NCI-H187 treated with DMSO at 0.1 percent for 48 hours (cell line): ENCODE results near the gene C20orf204.

Experiments used
- DNase-seq: peaks from one replicate; lab custom pipeline; 2025; lab: John Stamatoyannopoulos, UW

Gene C20orf204

DNA sequence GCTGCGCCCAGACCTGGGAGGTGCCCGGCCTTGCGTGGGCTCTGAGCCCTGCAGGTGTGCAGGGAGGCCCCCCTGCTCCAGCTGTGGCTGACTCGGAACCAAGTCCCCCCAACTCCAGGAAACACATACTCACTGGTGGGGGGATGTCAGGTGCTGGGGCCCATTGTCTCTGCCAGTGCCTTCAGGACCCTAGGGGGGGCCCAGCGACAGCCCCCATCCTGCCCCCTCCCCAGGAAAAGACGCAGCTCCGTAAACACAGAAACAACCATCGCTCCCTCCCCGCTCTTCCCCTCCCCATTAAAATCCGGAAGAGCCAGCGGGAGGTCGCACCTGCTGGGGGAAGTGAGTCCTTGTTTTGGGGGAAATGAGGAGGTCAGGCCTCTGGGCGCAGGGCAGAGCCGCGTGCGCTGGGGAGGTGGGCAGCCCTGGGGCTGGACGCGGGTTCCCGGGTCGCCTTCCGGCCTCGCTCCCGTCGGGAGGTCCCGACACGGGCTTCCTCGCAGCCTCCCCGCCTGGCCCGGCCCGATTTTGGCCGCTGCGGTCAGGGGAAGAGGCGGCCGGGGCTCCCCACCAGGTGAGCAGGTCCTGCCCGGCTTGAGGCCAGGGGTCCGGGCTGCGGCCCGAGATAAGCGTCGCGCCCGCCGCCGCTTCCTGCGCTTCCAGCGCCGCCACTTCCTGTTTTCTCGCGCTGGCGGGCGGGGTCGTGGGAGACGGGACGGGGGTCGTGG lies 6.2 kb downstream of the C20orf204 start:
- no peak for DNase-seq

DNA sequence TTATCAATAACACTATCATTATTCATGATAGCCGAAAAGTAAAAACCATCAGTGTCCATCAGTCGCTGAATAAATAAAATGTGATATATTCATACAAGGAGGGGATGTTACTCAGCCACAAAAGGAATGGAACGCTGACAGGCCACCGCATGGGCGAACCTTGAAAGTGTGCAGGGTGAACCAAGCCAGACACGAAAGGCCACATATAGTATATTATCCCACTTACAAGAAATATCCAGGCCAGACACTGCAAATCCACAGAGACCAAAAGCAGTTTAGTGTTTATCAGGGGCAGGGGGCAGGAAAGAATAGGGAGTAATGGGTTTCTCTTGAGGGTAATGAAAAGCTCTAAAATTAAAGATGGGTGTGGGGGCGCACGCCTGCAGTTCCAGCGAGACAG lies 7.8 kb downstream of the C20orf204 start:
- DNase-seq, result no peak

DNA sequence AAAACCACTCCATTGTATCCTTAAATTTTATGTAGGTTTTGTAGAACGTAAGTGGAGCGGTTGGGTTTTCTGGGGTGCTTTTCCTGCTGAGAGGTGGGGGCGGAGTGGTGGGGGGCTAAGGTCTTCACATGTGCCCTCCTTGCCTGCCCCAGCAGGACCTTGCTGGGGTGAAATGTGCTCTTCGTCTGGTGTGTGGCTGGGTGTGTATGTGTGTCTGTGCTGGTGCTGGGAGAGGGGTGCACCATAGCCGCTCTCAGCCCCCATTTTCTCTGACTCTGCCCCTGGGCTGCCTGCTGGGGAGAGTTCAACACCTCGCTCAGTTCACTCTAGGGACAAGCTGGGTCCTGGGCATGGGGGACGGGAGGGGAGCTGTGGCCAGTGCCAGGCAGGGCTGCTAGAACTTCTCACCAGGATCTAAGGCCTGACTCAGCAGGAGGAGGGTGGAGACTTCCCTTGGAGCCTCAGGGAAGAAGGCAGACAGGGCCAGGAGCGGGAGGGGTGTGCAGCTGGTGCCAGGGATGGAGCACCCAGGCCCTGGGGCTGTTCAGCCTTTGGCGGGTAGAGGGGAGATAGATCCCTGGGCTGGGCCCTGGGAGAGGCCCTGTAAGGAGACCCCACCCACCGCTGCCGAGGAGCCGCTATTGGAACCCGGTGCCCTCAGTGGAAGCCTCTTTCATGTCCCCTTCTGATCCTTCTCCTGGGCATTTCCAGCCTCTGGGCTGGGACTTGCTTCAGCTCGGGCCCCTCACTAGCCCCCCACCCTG lies 8.7 kb downstream of the C20orf204 start:
- DNase-seq, result no peak

DNA sequence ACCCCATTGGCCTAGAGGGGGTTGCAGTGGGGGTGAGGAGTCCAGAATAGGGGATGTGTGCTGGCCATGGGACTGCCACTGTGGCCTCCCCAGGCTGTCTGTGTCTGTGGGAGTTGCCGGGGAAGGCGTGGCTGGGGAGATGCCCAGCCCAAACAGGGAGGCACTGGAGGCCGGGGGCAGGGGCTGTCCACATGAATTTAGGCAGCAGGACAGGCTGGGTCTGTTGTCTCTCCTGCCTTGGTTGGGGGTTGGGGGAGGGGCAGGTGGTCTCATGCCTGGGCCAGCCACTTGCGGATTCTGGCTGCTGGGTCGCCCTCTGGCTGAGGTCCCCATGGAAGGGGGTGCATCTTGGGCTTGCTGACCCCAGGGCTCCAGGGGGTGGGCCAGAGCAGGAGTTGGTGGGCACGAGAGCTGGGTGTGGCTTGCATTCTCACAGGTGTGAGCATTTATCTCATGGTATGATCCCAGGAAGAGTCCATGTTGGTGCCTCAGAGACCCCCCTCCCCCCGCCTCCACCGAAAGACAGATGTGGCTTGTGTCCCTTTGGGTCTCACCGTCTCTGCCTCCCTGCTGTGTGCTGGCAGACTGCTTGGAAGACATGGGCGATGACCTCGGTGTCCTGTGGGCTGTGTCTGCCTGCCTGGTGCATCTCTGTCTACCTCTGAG lies 9.5 kb downstream of the C20orf204 start:
- DNase-seq, result no peak

DNA sequence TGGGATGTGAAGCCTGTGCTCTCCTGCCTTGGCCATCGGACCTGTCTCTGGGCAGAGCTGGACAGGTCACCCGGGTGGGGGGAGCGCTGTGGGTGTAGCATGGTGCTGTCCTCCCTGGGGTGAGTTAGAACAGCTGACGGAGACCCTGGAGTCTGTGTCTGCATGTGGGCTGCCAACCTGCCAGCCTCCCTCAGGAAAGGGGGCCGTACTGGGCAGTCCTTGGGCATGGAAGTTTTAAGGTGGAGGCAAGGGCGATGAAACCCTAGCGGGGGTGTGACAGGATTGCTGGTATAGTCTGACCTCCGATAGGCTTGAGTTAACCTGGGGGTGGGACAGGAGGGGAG lies 11.0 kb downstream of the C20orf204 start:
- no peak for DNase-seq

DNA sequence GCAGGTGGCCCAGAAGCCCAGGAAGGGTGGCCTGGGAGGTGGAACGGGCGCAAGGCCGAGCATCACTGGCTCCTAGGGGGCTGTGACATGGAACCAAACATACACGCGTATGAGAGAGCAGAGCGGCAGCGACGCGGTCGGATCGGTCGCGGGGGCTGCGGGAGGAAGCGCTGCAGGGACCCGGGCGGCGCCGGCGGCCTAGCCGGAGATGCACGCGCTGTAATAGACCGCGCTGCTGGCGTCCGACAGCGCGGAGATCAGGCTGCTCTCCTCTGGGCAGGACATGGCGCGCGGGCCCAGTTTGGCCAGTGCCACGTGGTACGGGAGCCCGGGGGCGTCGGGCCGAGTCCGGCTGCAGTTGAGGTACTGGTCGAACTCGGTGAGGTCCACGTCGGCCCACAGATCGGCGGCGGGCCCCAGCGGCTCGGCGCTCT lies 12.0 kb downstream of the C20orf204 start:
- DNase-seq, result no peak

DNA sequence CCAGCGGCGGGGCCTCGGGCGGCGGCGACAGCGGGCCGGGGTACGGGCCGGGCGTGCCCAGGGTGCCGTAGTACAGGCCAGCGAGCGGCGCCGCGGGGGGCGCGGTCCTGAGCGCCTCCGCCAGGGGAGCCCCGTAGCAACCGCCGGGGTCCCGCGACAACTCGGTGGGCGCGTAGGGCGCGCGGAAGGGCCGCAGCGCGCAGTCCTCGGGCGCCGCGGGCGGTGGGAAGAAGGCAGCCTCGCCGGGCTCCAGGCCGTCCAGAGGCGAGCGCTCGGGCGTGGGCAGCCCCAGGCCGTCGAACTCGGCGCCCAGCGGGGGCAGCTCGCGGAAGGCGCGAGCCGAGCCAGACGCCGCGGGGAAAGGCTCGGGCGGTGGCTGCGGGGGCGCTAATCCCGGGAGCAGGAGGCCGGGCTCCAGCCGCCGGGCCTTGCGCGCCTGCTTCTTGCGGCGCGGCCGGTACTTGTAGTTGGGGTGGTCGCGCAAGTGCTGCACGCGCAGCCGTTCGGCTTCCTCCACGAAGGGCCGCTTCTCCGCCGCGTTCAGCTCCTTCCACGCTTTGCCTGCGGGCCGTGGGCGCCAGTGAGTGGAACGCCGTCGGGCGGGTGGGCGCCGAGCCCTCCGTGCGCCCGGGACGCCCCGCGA lies 12.5 kb downstream of the C20orf204 start:
- no peak for DNase-seq

DNA sequence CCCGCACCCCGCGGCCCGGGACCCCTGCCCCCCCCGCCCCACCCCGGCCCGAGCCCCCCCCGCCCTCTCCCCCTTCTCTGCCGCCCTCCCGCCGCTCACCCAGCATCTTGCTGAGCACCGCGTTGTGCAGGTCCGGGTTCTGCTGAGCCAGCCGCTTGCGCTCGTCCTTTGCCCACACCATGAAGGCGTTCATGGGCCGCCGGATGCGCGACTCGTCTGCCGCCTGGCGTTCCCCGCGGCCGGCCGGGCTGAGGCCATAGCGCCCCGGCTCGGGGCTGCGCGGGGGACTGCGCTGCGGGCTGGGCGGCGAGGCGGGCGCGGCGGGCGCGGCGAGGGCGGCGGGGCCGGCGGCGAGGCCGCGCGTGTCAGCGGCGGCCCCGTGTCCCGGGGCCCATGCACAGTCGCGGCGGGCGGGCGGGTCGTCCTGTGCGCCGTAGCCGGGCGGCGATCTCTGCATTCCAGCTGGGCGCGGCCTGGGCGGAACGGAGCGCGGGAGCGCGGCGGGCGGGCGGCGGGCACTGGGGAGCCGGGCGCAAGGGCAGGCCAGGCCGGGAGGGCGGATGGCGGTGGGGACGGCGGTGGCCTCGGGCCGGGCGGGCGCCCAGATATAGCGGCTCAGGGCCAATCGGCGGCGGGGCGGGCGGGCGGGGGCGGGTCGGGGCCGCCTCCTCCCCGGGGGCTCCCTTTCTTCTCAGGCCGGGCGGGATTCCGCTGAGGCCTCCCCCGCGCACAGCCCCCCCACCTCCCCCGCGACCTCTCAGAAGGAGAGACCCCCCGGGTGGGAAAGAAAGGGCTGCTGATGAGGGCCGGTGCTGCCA lies 13.3 kb downstream of the C20orf204 start, which contains the start of gene SOX18:
Gene SOX18, minus strand, starts transcription at position 580 of the 818 bp plus-strand sequence. Its CDS starts 123 bp downstream, at position 457.
- DNase-seq, result no peak

DNA sequence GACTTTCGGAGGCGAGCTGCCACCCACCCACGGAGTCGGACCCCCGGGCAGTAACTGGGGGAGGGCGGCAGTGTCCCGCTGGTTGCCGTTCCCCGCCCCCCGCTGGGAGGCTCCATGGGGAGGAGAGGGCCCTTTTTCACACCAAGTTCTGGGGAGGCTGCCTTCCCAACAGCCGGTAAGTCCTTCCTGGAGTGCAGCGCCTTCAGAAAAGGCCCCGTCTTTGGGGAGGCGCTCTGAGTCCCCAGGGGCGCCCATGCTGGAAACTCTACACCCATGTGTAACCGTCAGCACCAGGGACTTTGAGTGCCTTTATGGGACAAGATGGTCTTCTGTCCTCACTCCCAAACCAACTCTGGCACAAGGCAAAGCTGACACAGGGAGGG lies 13.9 kb downstream of the C20orf204 start:
- DNase-seq, result no peak

DNA sequence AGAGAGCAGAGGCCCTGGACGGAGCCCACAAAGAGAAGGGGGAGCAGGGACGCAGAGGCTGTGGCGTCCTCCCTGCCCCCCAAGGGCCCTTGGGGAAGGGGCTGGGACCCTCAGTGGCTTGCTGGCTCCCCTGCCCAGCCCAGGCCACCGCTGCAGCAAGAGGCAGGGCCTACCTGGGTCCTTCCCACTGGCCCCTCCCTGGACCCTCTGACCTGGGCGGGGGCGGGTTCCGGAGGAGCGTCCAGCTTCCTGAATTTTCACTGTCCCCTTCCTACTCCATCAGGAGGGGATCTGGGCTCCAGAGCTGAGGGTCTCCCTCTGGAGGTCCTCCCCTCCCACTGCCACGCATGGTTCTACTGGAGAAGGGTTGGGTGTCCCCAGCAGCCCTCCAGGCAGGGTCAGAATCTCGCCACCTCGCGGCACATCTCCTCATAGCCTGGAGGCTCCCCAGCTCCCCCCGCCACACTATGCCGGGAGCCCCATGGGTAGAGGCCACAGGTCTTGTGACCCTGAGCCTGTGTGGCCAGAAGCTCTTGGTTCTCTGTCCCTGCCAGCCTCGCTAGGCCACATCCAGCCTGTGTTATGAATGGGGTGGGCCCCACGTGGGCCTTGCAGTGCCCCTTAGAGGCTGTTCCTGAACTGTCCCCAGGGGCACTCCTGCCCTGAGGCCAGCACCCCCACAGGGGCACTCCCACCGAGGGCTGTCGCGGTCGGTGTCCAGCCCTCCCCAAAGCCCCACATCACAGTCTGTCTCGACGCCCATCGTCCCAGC lies 14.5 kb downstream of the C20orf204 start:
- no peak for DNase-seq

DNA sequence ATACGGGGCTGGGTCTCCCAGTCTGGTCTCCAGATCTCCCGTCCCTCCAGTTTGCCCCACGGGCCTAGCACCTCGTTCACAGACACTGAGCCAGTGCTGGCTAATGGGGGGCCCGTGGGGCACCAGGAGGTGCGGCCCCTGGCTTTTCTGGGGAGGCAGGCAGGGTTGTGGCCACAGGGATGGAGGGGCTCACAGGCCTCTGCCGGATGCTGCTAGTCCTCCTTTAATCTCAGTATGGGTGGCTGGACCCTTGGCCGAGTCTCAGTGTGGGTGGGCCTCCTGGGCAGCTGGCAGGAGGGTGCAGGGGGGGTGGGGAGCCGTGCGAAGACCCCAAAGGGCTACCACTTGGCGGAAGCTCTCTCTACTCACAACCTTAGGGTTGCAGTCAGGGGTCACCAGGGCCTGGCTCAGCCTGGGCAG lies 15.1 kb downstream of the C20orf204 start:
- DNase-seq, result no peak

DNA sequence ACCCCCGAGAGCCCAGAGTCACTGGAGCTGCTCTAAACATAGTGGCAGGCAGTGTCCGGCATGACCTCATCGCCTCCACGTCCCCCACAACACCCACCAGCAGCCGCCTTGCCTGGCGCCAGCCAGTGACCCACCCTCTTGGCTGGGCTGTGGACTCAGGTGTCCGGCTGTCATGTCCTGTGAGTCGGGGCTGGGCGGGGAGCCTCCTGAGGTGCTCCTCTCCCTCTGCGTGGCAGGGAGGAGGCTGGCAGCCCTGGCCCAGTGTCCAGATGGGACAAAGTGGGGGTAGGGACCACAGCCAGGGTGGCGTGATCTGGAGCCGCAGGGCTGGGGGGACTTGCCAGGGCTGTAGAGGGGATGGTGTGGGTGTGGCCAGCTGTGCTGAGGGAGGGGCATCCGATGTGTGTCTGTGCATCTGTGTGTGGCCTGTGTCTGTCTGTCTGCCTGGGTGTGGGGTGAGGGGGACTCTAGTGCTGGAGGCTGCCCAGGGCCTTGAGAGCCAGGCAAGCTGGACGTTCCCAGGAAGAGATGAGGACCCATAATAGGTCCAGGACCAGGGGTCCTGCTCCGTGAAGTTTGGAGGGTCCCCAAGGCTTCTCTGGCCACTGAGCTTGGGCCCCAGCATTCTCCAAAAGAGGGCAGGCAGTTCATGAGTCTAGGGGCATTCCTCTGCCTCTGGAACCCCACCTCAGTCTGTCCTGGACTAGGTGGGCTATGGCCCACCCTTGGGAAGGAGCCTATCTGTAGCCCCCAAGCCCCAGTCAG lies 15.8 kb downstream of the C20orf204 start:
- no peak for DNase-seq

DNA sequence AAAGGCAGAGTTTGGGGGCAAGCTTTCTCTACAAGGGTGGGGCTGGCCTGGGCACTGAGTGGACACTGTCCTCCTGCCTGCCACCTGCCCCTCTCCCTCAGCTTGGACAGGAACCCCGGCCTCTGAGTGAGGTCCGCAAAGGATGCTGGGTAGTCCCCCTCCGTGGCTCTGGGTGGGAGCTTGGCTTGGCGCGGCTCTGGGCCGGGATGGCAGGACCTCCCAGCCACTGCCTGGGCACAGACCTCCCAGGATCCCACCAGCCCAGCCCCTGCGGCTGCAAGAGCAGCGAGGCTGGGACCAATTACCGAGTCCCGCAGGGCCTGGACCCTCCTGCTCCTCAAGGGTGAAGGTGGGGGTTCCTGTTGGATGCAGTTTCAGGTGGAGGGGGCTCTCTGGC lies 16.3 kb downstream of the C20orf204 start:
- no peak for DNase-seq

DNA sequence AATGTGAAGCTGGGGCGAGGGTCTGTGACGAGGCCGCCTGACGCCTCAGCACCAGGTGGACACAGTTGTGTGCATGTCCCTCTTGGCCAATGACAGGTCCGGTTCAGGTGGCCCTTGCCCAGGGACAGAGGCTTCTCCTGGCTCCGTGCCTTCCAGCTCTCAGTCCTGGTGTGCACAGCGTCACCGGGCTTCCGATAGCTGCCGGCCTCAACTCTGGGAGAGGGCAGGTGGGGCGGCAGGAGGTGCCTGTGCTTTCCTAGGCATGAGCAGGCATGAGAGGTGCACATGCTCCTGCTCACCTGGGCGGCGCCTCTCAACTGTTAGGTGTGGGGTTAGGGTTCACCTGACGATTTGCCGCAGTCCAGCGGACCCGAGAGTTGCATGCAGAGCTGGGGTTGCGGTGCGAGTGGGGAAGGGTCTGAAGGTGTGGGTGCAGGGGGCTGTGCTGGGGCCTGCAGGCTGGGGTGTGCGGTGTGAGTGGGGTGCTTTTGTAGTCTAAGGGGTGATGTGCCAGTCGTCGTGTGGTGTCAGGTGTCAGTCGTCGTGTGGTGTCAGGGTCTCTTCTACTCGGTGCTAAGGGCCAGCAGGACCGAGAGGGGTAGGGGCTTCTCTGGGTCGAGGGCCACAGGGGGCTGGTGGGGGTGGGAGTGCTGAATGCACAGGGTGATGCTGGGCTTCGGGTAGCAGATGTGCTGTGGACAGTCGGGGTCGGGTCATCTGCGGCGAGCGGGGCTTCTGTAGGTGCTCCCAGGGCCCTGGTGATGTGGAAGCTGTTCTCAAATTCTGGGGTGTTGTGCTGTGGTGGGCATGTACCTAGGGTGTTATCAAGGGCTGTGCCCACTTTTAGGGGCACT lies 17.2 kb downstream of the C20orf204 start:
- DNase-seq, result no peak

DNA sequence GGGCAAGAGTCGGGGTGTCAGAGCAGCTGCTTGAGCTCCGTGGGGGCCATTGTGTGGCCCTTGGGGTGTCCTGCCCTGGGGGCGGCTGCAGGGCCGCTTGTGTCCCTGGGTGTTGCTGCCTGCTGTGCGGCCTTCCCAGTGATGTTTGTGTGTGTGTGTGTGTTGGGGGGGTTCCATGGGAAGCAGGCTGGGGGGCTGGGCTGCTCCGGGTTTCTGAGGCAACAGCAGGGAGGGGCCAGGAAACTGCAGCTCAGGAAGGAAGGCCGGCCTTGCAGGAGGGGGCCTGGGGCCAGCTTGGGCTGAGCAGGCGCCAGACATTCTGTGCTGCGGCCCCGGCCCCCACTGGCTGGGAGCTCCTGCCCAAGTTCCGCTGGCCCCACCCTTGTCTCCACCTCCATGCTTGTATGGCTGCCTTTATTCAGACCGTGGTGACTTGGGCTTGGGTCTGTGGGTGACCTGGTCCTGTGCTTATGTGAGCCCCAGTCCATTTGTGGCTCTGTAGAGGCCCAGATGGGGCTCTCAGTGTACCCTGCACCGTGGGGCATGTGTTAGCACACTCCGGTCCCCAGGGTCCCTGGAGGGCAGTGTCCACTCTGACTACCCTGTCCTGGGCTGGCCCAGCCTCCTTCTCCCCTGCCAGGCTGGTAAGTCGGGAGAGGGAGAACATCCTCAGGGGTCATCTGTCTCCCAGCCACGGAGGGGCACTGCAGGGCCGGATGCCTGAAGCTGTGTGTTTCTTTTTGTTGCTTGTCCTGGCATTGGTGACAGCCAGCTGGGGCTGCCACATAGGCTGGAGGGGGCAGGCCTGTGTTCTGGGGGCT lies 18.1 kb downstream of the C20orf204 start:
- no peak for DNase-seq

DNA sequence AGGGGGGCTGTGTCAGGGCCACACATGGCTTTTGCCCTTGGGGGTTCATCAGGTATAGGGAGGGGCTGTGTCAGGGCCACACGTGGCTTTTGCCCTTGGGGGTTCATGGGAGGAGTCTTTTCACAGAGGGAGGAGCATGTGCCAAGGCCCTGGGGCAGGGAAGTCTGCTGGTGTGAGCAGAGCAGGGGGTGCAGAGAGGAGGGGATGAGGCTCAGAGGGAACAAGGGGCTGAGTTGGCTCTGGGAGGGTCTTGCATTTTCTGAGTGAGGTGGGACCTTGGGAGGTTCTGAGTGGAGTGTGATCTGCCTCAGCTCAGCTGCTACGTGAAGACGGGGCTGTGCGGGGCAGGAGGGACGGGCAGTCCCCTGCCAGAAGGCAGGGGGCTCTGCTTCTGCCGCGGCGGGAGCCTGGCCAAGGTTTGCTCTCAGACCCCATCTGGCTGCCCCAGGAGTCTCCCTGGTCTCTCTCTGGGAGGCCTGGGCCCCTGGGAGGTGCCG lies 19.5 kb downstream of the C20orf204 start:
- no peak for DNase-seq

DNA sequence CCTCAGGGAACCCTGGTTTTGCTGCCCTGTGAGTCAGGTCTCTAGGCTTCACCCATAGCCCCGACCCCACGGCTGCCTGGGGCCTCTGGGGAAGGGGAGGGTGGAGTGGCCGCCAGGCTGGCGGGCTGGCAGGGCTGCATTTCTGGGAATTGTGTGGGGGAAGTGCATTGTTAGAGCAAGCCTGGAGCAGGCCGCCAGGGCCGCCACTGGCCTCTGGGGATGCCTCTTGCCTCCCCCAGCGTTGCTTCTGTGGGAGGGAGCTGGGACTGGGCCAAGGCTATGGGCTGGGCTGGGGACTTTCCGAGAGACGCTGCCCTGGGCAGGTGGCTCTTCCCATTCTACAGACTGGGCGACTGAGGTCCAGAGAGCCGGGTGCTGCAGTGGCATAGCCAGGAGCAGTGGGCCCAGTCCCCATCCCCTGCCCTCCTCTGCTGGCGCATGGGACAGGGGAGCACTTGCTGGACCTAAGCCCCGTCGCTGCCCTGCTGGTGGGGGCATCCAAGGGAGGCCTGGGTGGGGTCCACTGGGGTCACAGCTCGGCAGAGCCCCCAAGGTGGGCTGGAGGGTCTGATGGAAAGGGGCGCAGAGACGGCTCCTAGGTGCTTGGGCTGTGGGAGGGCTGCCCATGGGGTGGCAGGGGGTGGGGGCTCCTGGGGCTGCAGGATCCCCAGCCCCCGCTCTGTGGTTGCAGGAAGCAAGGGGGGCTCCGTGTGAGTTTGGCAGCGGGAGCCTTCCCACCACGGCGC lies 20.1 kb downstream of the C20orf204 start:
- DNase-seq, result no peak

DNA sequence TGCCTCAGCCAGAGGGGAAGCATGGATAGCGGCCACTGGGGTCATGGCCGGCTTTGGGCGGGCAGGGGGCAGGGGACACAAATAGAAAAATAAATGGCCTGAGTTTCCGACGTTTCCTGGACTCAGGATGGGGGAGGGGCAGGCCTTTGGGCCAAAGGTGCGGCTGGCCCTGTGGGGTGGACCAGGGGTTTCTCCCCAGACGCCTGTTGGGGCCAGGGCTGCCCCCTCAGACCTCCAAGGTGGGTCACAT lies 20.6 kb downstream of the C20orf204 start:
- no peak for DNase-seq
